Transverse colon (tissue), 4 donors: ENCODE measurements around the gene ATP6V1G1. TPM values are rescaled to one million over a fixed set of nuclear protein-coding genes. Genes with fewer than 3 reads are reported as not detected.

Experiments
- DNase-seq: peaks from one replicate; pipeline ENCODE4 v3.0.0-alpha.2; 2019
- H3K27ac ChIP-seq, 4 donors: fragments of 200-600 bp; sonication (generic); 2 replicates each; pipeline ENCODE4 v1.5.1; 2016 to 2018; ENCODE audit warnings: inconsistent platforms in 4 of 4
- H3K27me3 ChIP-seq: fragments of 200-600 bp; sonication (generic); 2 replicates; pipeline ENCODE4 v1.5.1; 2017; ENCODE audit warnings: inconsistent platforms
- H3K36me3 ChIP-seq, 4 donors: fragments of 200-600 bp; sonication (generic); 2 replicates each; pipeline ENCODE4 v1.5.1; 2017 to 2019; ENCODE audit warnings: inconsistent platforms in 4 of 4
- H3K4me1 ChIP-seq, 4 donors: fragments of 200-600 bp; sonication (generic); 2 replicates each; pipeline ENCODE4 v1.5.1; 2017 to 2020; ENCODE audit warnings: inconsistent platforms in 4 of 4
- H3K4me3 ChIP-seq, 4 donors: fragments of 200-600 bp; sonication (generic); 1 replicate in 1 of 4; 2 replicates in 3 of 4; pipeline versions ENCODE4 v1.5.1 to v1.6.1; 2017 to 2019; ENCODE audit warnings: inconsistent platforms in 4 of 4
- H3K9me3 ChIP-seq, 2 donors: fragments of 200-600 bp; sonication (generic); 2 replicates each; pipeline ENCODE4 v1.5.1; 2017 to 2019; ENCODE audit warnings: inconsistent platforms in 2 of 2
- CTCF ChIP-seq, 5 experiments: fragments of 200-600 bp in 3 of 5; fragments of 450-650 bp in 2 of 5; sonication (generic) in 3 of 5; IDR thresholded peaks; 1 replicate in 2 of 5; 2 replicates in 3 of 5; pipeline ENCODE4 v1.5.1; 2016 to 2017; ENCODE audit warnings: antibody characterized with exemption in 5 of 5, inconsistent platforms in 3 of 5, mild to moderate bottlenecking in 2 of 5, moderate library complexity in 1 of 5
- EP300 ChIP-seq: sonication (generic); formaldehyde crosslinking; IDR thresholded peaks from one replicate; pipeline ENCODE4 v1.6.1; 2017; ENCODE audit warnings: antibody characterized with exemption, low read depth
- POLR2A ChIP-seq: fragments of 450-650 bp; IDR thresholded peaks from one replicate; pipeline ENCODE4 v1.6.1; 2016; ENCODE audit warnings: antibody characterized with exemption, mild to moderate bottlenecking, moderate library complexity
- POLR2AphosphoS5 ChIP-seq, 3 donors: sonication (generic); formaldehyde crosslinking; IDR thresholded peaks; one replicate each; pipeline ENCODE4 v1.6.1; 2016; ENCODE audit warnings: antibody characterized with exemption in 3 of 3
- WGBS, 2 donors: methylation state at CpG; one replicate each; pipeline ENCODE4 v1.1.5; 2018; ENCODE audit warnings: low coverage in 1 of 2; 5-methylcytosine and 5-hydroxymethylcytosine counted together
- in situ Hi-C, 4 donors: fragments of 200-750 bp; cut with MboI; loops; one replicate each; pipeline versions ENCODE4 v1.15.0 to v1.15.1; 2017; ENCODE audit warnings: low sequenced_read_pairs in 3 of 4, low pct_ligation_motif_present in 1 of 4, low pct_unique_long_range_greater_than_20kb in 1 of 4
- intact Hi-C: fragments of 100-400 bp; cut with DNase I; formaldehyde crosslinking; loops from one replicate; pipeline ENCODE4 v1.15.1; 2023; ENCODE audit warnings: low total_unique reads
- small RNA-seq, 4 donors: library from RNA; depleted of rRNA; stranded (forward); fragments of <200 nt; gene quantifications; one replicate each; pipeline ENCODE3, GENCODE V24; 2016
- total RNA-seq, 4 donors: library from RNA; depleted of rRNA; stranded (reverse); fragments of >200 nt; gene quantifications; one replicate each; pipeline ENCODE4 v1.1.0, GENCODE V29; 2016

The ATP6V1G1 gene
- total RNA-seq, 4 donors from 2014 or later = 102 to 144 (median 131) TPM

- H3K4me1 ChIP-seq = no peaks in the 10 kb centered on the region
- intact Hi-C loops (loop anchor here (10.0 kb wide), 1 partner anchor 297 kb away; no protein-coding TSS in a partner anchor), in situ Hi-C loops (no loop called here)
- no peaks in the 10 kb centered on the region for H3K9me3 ChIP-seq
- 71 to 88% methylated on average over 1 of the region's 1 CpG for WGBS, 2 donors
- no peaks in the 10 kb centered on the region for H3K27me3 ChIP-seq
- TF ChIP-seq POLR2AphosphoS5 (IDR thresholded peaks at IDR 0.05) = no peak
- TF ChIP-seq POLR2A = no peak
- no peak for TF ChIP-seq CTCF (IDR thresholded peaks at IDR 0.05)
- no peak for TF ChIP-seq EP300
- no peak overlapping the region for H3K27ac ChIP-seq
- DNase-seq = no peak
- no peak overlapping the region for H3K4me3 ChIP-seq
- H3K36me3 ChIP-seq = peaks cover 0 to 32% (median 14%) of the 10 kb centered on the region in 4 donors
Observed at GRCh38 chr9:114641967-114642366, 54.4 kb downstream of the ATP6V1G1 start.

GRCh38 chr9:114643001-114643400 lies 55.4 kb downstream of the ATP6V1G1 start:
- peaks cover 0 to 32% (median 13%) of the 10 kb centered on the region in 4 donors for H3K36me3 ChIP-seq
- no peaks in the 10 kb centered on the region for H3K4me1 ChIP-seq
- no peaks in the 10 kb centered on the region for H3K27me3 ChIP-seq
- intact Hi-C loops (loop anchor here (1.0 to 10.0 kb wide), 2 partner anchors 27 to 298 kb away; no protein-coding TSS in a partner anchor), in situ Hi-C loops (no loop called here)
- H3K27ac ChIP-seq = no peak overlapping the region
- 73 to 94% methylated on average over 3 to 8 of the region's 8 CpGs for WGBS, 2 donors
- H3K9me3 ChIP-seq = no peaks in the 10 kb centered on the region
- TF ChIP-seq POLR2A = no peak
- TF ChIP-seq POLR2AphosphoS5 (IDR thresholded peaks at IDR 0.05) = no peak
- TF ChIP-seq CTCF (IDR thresholded peaks at IDR 0.05) = no peak
- TF ChIP-seq EP300 = no peak
- no peak overlapping the region for H3K4me3 ChIP-seq
- DNase-seq = no peak

GRCh38 chr9:114643896-114644295 lies 56.3 kb downstream of the ATP6V1G1 start:
- no peak overlapping the region for H3K27ac ChIP-seq
- H3K36me3 ChIP-seq = peaks cover 0 to 29% (median 10%) of the 10 kb centered on the region in 4 donors
- no peaks in the 10 kb centered on the region for H3K27me3 ChIP-seq
- H3K4me1 ChIP-seq = no peaks in the 10 kb centered on the region
- no peak for TF ChIP-seq POLR2A
- TF ChIP-seq CTCF (IDR thresholded peaks at IDR 0.05) = no peak
- no peak for TF ChIP-seq POLR2AphosphoS5 (IDR thresholded peaks at IDR 0.05)
- TF ChIP-seq EP300 = no peak
- no peak for DNase-seq
- H3K4me3 ChIP-seq = no peak overlapping the region
- in situ Hi-C loops (no loop called here), intact Hi-C loops (loop anchor here (1.0 to 10.0 kb wide), 2 partner anchors 28 to 299 kb away; no protein-coding TSS in a partner anchor)
- 83 to 90% methylated on average over 1 to 5 of the region's 5 CpGs for WGBS, 2 donors
- H3K9me3 ChIP-seq = no peaks in the 10 kb centered on the region

Small RNA genes within 50 kb of the gene (small RNA-seq; reads per million reads assigned to genes)
- gene RF00019 = 0 reads per million in 4 donors

Other genes with a start within 250 kb of the ATP6V1G1 start
- gene AKNA, start 199.8 kb upstream of the ATP6V1G1 start, total RNA-seq = 10 to 100 TPM; 34.8 to 63.2 (median 48.6) TPM
- 10 to 100 TPM in 2 of 4 donors, 1 to 10 TPM in 2; 5.4 to 23.6 (median 8.5) TPM for gene WHRN, start 82.3 kb upstream of the ATP6V1G1 start, total RNA-seq
- gene TMEM268, start 23.5 kb downstream of the ATP6V1G1 start, total RNA-seq = 1 to 10 TPM; 6.2 to 9.7 (median 7.3) TPM
- not detected for gene TEX53, start 70.0 kb downstream of the ATP6V1G1 start, total RNA-seq
- gene TEX48, start 94.4 kb downstream of the ATP6V1G1 start, total RNA-seq = not detected
- 1 to 10 TPM in 3 of 4 donors, under 1 TPM in 1; 0.37 to 2.0 (median 1.9) TPM for gene TNFSF15, start 218.3 kb downstream of the ATP6V1G1 start, total RNA-seq